Mesenteric fat pad (tissue), 1 donor: Measurements from ENCODE around the gene NPSR1. TPM values are rescaled to one million over a fixed set of nuclear protein-coding genes. Genes with fewer than 3 reads are reported as not detected.
"Not testable (repeated sequence)": the region's sequence is repeated elsewhere in the genome, so short reads cannot be mapped to it uniquely, and the experiment has no call there.

Source experiments
- DNase-seq: peaks from one replicate; pipeline ENCODE4 v3.0.0-alpha.2; 2020; ENCODE audit warnings: low spot score
- total RNA-seq: library from RNA; stranded (reverse); fragmentation: NEBNext Ultra II Directional; extraction: Animal tissue kit (Norgen Biotek cat#: 25700); gene quantifications from one replicate; pipeline ENCODE4 v1.2.1, GENCODE V29; 2021
- donor health status: DM: yes; HTN: yes; CAD: no.

NPSR1 gene
- total RNA-seq, 1 donor from 2014 or later: not detected

- DNase-seq: no peak
These were observed 98.7 kb downstream of the NPSR1 start for GRCh38 chr7:34756691-34757090.

- no peak for DNase-seq
These were observed 99.6 kb downstream of the NPSR1 start for GRCh38 chr7:34757570-34758110.

- DNase-seq: no peak
These were observed 100.1 kb downstream of the NPSR1 start for GRCh38 chr7:34758111-34758601.

DNA sequence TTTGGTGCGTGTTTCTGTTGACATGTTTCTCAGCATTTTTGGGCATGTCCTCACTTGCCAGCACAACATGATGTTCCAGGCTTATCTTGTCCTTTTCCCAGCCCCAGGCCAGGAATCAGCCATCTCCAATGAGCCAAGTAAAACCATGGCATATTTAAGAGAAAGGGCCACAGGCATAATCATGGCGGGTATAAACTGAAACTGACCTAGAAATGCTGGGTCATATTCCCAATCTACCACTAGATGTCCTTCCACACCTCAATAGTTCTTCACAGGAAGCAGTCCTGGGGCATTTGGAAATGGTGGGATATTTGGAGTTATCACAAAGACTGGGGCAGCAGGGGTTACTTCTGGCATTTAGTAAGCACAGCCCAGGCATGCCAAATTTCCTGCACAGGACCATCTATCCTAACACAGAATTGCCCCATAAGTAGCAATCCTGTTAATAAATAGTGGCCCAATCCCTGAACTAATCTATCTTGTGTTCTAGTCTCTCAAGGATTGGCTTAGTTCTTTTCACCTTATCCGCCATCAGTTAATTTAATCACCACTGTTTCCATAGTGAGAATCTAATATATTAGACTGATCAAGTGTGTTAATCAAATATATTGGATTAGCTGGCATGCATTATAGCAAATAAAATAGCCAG lies 101.6 kb downstream of the NPSR1 start:
- DNase-seq: no peak

DNA sequence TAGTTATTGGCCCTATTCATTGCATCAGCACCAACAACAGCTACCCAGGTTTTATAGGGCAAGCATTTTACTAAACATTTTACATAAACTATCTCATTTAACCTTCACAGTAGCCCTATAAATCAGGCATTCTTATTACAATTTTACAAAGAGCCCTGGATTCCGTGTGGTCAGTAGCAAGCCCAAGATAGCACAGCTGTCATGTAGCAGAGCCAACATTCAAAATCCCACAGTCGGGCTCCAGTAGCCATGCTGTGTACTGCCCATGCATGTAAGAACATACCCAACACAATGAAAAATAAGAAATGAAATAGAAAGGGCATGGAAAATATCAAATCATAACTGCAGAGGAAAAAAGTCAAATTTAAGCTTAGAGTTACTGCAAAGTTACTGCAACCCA lies 102.3 kb downstream of the NPSR1 start:
- no peak for DNase-seq

DNA sequence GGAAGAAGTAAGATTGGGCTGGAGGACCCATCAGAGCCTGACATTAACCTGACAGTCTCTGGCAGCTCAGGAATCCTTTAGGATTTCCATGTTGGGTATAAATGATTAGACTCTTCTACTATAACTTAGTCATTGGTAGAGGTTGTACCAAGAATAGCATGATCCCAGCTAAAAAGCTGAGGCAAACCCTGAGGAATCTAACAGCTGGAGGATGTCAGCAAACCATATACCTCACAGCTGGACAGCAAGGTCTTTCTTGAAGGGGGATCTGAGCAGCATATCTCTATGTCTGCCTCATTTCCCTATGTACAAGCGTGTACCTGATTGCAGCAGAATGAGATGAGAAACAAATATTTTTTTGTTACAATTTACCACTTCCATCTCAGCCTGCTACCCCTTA lies 103.2 kb downstream of the NPSR1 start:
- no peak for DNase-seq

DNA sequence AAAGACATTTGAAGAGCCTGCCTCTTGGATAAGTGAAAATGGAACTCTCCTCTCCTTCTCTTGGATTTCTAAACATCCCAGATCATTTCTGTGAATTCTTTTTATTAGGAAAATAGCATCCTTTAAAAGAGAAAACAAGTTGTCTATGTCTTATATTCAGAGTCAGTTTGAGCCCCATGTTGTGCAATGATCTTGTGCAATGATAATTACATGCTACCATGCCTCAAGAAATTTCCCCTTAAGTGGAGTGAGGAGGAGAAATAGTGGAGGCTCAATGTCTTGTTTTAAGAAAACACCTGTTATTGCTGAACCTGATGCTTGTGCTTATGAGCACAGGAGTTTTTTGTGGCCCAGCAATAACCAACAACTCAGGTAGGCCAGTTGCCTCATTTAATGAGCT lies 103.6 kb downstream of the NPSR1 start:
- no peak for DNase-seq

- no peak for DNase-seq
These were observed 104.7 kb downstream of the NPSR1 start for GRCh38 chr7:34762764-34763163.

DNA sequence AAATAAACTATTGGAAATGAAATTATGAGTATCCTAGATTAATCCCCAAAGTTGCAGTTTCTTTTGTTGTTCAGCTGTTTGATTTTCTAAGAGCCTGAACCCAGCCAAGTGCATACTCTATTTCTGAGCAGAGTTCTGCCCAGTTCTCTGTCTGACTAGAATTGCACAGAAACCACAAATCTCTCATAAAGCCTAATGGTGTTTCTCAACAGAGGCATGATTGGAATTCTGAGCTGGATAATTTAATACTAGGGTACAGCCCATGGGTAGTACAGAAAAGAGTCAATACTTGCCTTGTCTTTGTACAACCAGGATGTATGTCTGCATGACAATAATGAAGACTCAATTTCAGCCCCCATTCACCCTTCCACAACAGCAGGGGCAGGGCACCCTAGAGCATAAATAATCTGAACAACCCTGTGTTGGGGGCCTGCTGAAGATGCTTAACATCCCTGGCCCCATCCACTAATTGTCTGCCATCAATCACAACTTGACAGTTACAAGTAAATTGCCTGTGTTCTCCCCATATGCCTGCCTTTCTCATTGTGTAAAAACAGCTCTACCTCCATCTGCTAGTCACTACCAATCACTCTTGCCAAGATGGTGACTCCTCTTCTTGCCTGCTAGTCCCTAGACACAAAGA lies 114.4 kb downstream of the NPSR1 start:
- DNase-seq: no peak

GRCh38 chr7:34776748-34777358 lies 118.8 kb downstream of the NPSR1 start:
- no peak for DNase-seq

DNA sequence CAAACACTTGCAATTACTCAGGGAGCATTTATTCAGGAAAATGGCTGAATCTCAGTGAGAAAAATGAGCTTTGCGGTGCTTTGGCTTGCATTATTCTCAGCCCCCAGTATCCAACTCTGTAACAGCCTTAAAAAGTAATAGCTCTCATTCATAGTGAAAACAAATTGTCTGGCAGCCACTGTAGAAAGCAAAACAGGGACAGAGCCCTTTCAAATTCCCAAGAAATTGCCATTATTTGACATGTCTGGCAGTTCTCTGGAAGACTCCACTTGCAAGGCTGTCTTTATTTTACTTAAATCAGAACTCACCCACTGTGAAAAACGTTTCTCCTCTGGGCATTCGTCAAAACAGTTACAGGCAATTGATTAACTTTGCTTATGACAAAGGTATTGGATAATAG lies 122.5 kb downstream of the NPSR1 start:
- no peak for DNase-seq

GRCh38 chr7:34787586-34787985 lies 129.6 kb downstream of the NPSR1 start:
- no peak for DNase-seq

GRCh38 chr7:34806831-34807230 lies 148.8 kb downstream of the NPSR1 start:
- DNase-seq: no peak

DNA sequence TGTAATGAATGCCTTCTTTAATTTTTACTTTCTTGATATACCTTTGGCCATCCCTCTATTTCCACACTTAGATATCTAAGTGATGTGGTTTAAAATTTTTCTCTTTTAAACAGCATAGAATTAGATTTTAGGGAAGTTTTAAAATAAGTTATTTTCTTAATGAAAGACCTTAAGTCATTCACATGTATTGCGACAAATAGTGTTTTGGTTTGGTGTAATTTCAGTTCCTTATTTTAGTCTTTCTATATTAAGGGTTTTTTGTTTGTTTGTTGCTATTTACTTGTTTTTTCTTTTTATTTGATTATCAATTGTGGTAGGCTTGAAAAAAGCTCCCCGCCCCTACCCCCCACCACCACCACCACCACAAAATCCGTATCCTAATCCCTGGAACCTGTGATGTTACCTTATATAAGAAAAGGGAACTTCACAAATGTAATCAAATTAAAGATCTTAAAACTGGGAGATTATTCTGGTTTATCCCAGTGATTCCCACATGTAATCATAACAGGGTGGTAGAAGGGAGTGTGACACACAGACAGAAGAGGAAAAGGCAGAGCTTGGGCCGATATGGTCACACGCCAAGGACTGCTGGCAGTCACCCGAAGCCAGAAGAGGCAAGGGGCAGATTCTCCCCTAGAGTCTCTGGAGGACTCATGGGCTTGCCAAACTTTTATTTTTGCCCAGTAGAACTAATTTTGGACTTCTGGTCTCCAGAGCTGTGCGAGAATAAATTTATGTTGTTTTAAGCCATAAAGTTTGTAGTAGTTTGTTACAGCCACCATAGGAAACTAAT lies 149.7 kb downstream of the NPSR1 start:
- DNase-seq: no peak

- DNase-seq: not testable (repeated sequence)
These were observed 156.3 kb downstream of the NPSR1 start for GRCh38 chr7:34814203-34814842.

- DNase-seq: no peak
These were observed 164.0 kb downstream of the NPSR1 start for GRCh38 chr7:34821932-34822558.

DNA sequence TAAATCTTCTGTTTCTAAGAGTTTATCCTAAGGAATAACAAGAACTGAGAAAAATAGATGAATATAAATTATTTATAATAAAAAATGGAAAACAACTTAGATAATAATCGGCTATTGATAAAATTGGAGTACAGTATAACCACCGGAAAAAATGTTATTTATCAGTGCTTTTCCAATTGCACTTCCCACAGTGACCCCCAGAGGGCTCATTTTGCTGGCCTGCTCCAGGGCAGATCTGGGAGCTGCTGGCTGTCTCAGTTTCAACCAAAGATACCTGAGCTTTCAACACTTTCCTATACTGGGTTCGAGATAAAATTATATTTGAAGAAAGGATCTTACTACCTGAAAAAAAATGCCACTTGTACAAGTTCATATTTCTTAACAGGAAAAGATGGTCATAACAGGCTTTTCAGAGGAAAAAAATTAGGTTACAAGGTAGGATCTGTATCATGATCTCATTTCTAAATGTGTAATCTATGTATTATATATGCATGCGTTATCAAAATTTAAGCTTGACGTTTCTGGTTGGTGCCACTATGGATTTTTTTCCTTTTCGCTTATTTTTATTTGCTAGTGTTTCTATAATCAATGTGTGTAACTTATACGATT lies 165.7 kb downstream of the NPSR1 start:
- DNase-seq: no peak

DNA sequence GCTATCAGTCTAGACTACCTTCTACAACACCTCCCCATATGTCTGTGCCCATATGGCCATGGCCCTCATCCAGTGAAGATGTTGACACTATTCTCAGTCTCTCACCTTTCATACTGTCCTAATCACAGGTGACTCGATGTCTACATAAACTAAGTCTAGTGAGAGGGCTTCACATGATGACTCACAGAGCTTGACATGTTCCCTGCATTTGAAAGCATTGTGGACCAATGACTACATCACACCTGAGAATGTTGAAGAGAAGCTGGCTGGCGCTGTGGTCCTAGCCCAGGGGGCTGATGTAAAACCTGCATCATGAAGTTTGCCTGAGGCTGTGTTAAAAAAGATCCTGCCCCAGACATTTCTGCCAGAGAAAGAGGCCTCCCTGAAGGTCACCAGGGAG lies 167.2 kb downstream of the NPSR1 start:
- no peak for DNase-seq

DNA sequence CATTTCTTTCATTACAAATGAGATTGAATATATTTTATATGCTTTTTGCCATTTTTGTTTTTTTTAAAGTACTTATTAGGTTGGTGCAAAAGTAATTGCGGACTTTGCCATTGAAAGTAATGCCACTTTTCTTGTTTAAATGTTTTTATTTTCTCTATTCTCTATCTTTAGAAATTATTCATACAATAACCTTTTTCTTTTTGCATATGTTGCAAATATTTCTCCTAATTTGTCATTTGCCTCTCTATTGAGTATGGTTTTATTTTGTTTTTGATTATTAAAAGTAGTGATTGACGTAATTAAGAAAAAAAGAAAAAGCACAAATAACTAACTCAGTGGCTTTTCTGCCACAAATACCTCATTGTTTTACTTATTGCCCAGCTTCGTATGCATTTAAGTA lies 172.4 kb downstream of the NPSR1 start:
- DNase-seq: no peak

DNA sequence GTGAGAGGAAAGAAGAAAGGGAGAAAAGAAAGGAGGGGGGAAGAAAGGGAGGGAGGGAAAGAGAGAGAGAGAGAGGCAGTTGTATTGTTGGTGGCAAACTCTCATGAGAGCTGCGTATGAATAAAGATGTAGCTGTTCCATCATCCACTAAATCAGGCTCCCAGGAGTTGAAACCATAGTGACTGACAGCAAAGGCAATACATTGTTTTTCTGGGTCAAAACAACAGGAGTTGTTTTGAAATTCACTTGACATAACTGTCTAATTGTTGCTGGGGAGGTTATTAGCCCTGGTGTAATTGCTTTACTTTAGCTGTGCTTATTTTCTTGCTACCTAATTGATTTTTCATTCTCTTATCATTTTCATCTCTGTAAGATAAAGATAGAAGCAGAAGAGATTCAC lies 173.4 kb downstream of the NPSR1 start:
- DNase-seq: no peak
